ENCODE measurements around the gene HINT1.

HINT1 gene

DNA sequence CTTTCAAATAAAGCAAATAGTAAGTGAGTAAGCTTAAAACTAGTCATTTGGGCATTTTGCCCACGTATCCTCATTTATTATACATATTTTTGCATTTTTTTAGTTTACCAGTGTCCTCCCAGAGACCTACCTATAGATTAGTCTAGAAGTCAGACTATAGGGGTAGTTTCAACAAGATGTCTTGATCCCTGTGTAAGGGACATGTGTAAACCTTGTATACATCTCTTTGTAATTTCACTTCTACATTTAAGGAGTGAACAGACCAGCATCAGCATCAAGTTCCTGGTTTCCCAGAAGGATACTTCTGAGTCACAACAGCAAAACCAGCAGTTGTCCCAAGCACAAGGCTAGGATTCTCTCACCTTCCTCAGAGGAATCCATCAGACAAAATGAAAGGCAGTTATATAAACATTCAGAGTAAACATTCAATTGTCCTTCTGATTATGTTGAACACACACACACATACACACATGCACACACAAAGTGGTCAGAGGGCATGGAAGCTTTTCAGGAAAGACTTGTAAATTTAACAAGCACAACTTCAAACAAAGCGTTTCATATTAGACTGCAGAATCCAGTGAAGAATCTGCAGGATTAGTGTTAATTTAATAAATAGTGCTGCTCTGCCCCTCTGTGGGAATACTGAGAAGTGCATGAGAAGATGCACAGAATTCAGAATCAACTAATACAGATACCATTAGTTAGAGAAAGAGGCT, 55.4 kb downstream of the HINT1 start:
- no peak for DNase-seq
